HG03064 (cell line): ENCODE measurements around the gene GBX2.

ENCODE experiments used
- ATAC-seq: cut with Tn5 transposase; IDR thresholded peaks from one replicate; pipeline ENCODE4 v1.9.1; 2021; ENCODE audit warnings: low read depth; ENCODE audit not compliant: unreplicated experiment

Gene GBX2

DNA sequence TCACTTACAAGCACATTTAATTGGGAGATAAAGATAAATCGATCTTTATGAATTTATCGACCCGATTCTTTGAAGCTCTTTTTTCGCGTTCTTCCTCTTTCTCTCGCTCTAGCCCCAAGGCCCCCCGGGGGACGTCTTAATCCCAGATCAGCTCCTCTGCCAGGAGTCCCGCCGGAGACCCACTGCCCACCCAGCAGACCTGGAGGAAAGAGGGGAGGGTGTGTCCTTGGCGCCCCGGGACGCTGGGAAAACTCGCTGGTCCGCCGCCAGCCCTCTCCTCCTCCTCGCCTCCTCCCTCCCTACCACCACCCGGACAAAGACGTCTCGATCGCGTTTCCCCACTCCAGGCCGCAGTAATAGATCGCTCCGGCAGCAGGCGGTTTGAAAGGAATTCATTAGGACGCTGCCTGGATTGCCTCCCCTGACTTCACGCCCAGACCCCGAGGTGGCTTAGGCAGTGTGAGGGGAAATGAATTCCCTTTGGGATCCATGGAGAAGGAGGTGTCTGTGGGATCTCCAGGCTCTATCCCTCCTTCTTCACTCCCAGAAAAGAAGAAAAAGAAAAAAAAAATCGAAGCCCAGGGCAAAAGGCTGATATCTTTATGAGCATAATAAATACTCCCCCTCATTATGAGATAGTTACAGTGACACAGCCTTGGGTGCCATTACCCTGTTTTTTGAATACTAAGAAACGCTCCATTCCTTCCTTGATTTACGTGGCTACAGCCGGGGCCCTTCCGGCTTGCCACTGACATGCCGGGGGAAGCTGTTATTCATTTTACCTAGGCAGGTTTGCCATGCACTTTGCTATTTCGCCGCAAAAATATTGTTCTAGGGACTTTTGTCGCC lies 1.8 kb upstream of the GBX2 start:
- ATAC-seq = no peak

DNA sequence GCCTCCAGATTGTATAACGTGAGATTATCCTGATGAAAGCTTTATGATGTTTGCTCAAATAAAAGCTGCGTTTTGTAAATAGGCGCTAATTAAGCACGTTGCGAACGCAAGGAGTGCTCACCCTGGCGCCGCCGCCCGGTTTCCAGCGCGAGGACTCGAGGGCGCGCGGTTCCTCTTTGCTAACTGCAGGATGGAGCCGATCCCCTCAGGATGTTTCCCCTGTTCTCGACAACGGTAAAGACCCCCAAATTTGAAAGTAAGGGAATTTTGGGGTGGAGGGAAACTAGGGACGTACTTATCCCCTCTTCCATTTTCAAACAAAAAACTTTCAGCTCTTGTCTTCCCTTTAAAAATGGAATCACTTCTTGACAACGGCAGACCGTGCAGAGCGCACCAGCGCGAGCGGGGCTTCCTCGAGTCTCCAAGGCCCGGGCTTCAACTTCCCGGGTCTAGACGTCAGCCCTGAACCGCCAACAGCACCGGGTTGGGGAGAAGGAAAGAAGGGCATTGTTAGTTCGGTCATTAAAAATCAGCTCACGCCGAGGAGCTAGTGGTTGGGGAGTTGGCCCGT lies 1.1 kb upstream of the GBX2 start:
- no peak for ATAC-seq

DNA sequence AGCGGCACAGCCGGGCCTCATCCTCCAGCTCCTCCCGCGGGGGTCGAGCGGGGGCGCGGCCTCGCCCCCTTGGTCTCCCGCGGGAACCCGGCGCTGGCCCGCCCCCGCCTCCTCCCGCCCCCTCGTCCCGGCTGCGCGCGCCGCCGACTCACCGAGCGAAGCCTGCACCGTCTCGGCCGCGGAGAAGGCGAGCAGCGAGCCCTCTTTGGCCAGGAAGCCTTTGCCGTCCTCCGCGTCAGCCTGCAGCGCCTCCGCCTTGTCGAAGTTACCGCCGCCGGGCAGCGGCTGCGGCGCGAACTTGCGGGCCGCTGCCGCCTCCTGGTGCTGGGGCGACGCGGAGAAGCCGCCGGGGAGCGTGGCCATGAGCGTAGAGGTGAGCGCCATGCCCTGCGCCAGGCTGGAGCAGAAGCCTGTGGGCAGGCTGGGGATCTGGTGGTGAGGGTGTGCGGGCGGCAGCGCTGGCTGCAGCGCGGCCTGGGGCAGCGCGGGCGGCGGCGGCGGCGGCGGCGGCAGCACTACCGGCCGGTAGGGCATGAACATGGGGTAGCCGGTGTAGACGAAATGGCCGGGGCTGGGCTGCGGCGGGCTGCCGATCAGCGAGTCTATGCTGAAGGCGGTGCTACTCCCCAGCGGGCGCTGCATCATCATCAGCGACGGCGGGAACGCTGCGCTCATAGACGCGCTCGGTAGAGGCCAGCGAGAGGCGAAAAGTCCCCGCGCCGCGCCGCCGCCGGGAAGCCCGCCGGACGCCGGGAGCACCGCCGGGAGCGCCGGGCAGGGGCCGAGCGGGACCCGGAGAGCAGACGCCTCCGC lies 683 bp downstream of the GBX2 start:
- no peak for ATAC-seq

DNA sequence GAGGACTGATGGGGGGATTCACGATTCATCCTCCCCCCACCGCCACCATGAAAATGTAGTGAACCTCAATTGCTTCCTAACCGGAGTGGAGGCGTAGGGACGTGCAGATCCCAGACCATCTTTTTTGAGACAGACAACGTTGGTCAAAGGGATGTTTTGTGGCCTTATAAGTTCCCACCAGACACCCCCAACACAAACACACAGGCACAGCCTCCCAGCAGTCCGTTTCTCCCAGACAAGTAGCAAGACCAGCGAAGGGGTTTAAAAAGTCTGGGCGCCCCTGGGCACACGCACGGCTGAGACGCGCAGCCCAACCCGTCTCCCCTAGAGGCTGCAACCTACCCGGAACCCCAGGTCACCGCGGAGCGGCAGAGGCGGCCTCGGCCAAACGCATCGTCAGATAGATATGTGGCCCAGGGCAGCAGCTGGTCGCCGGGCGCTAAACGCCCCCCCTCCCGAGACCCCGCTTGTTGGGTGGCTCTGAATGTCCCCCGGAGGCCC lies 1.3 kb downstream of the GBX2 start:
- ATAC-seq = no peak

DNA sequence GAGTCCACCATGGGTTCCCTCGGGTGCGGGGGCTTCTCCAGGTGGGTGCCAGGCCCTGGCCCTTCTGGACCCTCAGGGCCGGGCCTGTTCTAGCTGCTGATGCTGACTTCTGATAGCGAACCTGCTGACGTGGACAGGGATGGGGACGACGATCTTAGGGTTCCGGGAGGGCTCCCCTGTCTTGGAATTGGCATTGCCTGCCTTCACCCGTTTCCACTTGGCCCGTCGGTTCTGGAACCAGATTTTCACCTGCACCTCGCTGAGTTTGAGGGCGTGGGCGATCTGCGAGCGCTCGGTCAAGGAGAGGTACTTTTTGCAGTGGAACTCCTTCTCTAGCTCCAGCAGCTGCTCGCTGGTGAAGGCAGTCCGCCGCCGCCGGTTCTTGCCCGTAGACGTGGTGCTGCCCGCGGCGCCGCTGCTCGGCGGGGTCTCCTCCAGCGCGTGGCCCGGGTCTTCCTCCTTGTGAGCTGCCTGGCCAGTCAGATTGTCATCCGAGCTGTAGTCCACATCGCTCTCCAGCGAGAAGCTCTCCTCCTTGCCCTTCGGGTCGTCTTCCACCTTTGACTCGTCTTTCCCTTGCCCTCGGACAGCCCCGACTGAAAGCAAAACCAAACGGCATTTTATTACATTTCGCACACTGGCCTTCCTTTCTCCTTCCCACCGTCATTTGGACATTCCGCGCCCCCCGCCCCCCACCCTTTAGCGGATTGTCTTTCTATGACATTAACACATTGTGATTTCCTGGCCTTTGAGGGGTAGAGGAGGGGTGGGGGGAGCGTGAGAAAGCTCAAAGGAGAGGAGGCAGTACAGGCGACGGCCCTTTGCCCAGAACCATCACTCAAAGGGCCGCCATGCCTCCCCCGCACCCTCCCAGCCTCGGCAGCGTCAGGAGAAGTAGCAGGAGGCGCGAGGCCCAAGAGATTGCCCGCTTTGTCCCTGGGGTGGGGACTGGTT lies 2.1 kb downstream of the GBX2 start:
- no peak for ATAC-seq

DNA sequence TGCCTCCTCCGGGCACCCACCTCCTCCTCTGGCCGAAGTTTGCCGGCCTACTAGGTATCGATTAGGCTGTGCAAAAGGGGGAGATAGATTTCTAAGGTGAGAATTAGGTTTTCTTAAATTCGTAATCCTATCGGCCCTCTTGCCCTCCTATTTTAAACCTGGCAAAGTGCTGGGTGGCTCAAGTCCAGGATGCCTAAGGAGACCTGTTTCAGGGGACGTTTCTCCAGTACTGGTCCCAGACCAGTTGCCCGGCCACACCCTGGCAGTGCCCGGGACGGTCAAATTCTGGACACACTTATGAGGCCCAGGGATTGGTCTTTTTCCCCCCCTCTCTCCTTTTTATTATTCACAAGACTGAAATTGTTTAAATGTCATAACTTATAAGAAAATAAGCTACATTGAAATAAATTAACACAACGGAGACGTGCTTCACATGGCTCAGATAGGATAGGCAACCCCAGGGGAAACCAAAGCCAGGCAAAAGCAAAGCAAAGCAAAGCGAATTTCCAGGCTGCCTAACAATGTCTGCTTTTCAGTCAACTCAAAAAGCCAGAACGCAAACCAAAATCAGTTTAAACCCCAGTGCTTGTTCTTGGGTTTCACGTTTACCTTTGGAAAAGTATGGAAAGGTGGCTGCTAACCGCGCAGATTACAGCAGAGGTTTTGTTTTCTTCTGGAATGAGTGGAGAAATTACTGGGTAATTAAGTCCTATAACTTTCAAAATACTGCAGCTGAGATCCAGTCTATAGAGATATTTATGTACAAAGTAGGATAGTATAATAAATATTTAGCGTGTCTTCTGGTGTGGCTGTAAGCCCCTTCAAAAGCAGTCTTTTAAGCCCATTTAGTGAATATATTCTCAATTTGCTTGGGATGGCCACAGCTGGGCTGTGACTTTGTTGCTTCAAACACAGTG lies 3.0 kb downstream of the GBX2 start:
- ATAC-seq = no peak

DNA sequence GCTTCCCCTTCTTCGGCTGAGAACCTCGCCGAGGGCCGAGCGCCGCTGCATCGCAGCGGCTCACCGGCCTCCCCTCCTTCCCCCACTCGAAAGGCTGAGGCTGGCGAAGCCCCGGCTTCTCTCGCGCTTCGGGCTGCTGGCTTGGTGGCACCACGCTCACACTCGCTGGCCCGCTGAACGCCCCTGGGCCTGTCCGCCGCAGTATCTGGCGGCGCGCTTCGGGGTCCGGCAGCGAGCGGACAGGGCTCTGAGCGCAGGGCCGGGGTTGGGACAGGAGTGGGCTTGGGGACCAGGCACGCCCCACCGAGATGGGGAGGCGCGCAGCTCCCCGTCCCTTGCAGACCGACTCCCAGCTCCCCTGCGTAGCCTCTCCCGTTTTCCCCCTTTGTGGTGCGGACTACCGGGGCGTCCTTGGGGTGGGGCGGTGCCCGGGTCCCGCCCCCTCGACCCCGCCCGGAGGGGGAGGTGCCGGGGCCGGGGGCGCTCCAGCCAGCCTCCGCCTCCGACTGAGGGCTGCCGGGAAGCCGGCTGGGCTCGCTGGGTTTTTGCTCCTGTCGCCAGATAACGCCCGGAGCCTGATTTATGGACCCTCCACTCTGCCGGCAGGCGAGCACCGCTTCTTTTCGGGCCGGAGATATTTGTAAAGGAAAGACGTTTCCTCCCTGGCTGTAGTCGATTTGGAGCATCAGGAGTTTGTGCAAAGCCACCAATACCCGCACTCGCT lies 3.8 kb downstream of the GBX2 start:
- ATAC-seq = no peak

DNA sequence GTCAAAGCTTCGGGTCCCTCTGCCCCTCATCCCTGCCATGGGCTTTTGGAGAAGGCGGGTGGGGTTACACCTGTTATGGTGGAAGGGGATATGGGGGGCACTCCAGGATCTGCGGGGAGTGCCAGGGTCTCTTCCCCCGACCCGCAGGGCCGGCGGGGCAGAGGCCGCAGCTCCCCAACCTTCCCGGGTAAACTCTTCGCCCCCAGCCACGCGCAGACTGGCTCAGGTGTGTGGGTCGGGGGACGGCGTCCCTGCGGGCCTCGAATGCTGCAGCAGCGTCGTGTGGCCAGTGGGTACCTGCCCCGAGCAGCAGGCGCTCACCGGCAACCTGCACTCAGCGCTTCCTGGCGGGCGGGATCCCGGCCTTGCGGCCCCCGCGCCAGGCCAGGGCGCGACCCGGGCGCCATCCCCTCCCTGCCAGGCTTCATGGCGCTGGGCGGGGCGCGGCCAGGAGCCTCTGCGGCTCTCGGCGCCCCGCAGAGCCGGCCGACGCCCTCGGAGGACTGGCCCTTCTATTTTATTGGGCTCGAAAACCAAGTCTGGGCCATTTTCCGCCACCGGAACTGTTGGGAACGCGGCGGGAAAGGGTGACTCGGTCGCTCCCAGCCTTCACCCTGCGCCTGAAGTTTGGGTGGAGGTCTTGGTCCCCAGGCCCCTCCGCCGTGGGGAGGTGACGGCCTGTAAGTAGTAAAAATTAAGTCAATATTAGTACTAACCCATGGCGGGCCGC lies 4.5 kb downstream of the GBX2 start:
- ATAC-seq = no peak

DNA sequence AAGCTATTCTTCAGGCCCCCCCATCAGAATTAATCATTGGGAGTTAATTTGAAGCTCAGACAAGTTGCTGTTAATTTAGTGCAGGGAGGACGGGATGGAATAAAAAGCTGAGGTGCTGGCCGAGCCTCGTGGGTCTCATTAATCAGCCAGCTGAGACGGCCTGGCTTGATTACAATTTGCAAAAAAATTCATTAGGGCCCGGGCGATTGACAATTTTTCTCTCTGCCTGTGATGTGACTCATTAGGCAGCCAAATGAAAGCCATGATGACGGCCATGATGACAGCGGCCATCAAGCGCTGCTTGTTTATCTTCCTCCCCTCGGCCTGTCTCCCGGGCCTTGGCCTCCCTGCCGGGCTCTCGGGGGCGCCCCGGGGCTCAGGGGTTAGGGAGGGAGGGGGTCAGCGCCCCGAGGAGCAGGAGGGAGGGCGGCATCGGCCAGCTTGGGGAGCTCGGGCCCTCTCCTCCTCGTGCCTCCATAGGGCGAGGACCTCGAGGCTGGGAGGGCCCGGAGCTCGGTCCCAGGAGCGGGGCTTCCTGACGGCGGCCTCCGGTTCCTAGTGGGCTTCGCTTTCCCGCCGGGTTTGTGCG lies 5.2 kb downstream of the GBX2 start:
- no peak for ATAC-seq

DNA sequence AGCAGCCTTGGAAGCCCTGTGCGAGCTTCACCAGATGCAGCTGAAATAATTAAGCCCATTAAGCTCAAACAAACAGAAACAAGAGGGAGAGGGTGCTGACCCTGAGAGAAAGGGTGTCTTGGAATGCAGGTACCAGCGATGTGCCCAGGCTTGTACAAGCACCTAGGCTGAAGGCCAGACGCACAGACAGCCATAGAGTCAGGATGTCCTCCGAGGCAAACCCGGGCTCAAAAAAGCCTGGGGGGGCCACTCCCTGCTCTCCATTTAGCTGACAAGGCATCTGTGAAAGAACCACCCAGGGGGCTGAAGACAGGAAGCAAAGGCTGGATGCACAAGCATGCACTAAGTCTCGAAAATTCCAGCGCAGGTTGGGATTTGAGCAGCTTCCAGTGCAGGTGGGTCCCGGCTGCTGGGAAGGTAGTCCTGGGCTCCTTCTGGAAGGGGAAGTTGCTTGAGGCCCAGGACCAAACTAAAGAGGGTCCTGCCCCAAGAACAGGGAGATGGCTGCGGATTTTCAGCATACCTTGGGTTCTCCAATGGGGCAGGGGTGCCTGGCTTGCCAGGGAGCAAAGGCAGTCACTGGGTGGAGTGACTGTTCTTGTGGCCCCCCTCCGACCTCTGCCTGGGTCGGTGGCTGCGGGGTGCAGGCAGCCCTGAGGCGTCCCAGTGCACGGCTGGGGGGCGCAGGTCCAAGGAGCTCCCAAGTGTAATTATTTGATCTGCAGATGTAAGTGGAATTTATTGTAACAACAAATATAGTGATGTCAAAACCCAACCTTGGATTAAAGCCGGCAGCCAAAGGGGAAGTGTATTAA lies 5.9 kb downstream of the GBX2 start:
- ATAC-seq = no peak

DNA sequence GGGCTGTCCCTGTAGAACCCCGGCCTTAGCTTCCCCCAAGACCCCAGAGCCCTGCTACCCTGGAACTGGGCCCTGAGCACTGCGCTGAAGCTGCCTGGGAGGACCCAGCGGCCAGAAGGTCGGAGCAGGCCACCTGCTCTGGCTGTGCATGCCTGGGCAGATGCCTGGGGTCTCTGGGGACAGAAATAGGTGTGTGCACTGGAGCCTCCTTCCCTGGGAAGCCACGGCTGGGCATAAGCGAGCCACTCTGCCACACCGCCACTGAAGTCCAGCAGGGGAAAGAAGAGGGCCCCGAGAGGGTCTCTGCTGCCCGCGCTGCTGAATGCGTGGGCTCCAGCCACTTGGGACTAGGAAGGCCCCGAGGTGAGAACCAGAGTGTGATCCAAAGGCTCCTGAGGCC lies 6.7 kb downstream of the GBX2 start:
- ATAC-seq = no peak

DNA sequence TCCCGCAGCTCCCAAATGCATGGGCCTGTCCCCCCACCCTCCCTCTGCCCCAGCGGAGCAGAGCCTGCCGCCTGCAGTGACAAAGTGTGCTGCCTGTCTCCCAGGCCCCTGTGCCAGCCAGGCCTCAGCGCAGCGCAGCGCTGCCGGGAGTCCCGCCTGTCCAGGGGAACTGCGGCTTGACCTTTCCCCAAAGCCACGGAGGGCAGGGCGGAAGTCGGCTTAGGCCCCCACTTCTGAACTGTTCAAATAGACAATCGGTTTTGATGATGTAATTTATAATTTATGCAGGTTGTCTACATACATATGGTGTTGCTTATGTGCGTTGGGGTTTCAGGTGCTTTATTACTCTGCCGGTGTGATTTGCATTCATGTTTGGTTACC lies 7.1 kb downstream of the GBX2 start:
- ATAC-seq = no peak

DNA sequence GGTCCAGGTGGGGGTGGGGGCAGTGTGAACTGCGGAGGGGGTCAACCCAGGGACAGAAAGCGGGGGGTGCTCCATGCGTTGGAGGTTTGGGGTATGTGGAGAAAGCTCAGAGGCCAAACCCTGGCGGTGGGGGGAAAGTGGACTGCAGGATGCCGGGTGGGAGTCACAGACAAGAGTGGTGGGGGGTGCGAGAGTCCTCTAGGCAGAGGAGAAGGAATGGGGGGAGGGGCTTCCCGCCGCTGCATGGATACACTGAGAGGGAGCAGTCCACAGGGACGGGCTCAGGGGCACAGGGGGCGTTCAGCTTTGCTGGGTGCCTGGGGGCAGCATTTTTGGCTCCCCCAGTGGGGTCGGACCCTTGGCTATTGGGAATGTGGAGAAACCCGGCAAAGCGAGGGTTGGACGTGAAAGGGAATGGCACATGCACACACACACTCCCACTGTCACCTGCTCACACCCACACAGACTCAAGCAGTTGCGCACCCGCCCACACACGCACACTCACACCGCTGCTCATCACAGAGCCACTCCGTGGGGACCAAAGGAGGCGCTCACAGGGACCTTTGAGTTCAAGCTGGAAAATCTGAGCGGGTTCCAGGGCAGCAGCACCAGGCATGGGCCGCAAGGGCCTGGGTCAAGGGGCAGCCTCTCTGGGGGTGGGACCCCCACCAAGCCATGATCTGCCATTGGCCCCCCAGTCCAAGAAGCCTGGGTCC lies 7.7 kb downstream of the GBX2 start:
- no peak for ATAC-seq

DNA sequence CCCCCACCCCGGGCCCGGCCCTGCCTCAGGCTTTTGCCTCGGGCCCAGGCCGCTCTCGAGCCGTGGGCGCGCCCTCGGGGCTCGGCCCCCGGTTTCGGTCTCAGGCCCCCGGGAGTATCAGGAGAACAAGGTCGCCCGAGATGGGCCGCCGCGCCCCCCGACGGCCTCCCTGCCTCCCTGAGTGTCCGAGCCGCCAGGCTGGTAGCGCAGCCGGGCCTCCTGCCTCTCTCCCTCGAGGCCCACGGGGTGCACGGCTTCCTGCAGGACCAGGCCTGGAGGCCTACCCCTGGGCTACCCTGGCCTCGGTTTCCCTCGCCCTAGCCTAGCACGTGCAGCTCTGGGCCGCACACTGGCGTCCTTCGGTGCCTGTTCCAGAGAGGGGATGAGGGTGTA lies 8.4 kb downstream of the GBX2 start:
- ATAC-seq = no peak

DNA sequence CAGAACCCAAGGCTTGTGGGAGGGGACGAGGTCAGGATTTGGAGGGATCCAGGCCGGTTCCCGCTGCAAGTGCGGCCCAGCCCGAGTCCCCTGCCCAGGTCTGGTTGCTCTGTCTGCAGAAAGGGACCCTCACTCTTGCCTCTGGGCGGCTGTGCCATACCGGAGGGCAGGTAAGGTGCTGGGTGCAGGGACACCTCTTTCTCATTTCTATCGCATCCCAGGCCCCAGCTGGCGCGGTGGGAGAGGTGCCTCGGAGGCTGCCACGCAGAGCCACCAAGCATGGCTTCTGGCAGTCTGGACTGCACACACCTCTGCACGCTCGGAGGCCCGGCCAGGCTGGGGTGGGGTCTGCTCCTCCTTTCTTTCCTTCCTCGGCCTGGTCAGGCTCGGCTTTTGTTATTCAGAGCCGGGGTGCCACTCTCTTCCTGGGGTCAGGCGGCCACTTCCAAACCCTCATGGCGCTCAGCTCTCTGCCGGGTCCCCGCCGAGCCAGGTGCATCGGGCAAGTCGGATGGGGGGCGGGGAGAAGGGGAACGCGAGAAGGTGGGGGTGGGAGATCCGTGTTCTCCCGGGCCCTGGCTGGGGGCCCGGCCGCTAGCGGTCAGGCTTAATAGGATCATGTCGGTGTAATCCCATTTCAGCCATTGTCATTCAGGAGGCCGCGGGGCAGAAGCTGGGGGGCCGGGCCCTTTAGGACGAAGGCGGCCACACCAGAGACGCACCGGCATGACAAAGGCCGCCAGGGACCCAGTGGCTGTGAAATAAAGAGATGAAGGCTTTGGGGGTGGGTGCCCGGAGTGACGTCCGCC lies 9.0 kb downstream of the GBX2 start:
- ATAC-seq = no peak
